Measurements from ENCODE around the gene SUGP1. TPM values are rescaled to one million over a fixed set of nuclear protein-coding genes. Genes with fewer than 3 reads are reported as not detected.

Gene SUGP1
- total RNA-seq, 2 experiments from 2014 or later = 34.6 to 61.4 TPM

GRCh38 chr19:19334989-19335344 is 14.7 kb upstream of the SUGP1 start:
- no peak overlapping the region for H3K4me2 ChIP-seq (ENCODE audit: low read length)
- no peak overlapping the region for H3K27ac ChIP-seq (ENCODE audit: low read depth, low read length, poor library complexity, severe bottlenecking)
- TF ChIP-seq EZH2phosphoT487 (IDR thresholded peaks at IDR 0.05; ENCODE audit: borderline replicate concordance, low read depth, low read length) (no peak), CTCF (conservative IDR thresholded peaks at IDR 0.05; ENCODE audit: low read length) (no peak)
- H4K20me1 ChIP-seq (ENCODE audit: insufficient read depth, low read length) = no peaks in the 10 kb centered on the region
- H3K4me1 ChIP-seq (ENCODE audit: insufficient read depth, low read length, poor library complexity, severe bottlenecking) = no peaks in the 10 kb centered on the region
- no peaks in the 10 kb centered on the region for H3K9me3 ChIP-seq (ENCODE audit: low read length)
- intact Hi-C loops (cut with micrococcal nuclease; ENCODE audit: unreplicated experiment) = no loop called here
- peaks cover 77% of the 10 kb centered on the region for H3K36me3 ChIP-seq (ENCODE audit: insufficient read depth, low read length)
- CTCF ChIA-PET (ENCODE audit: unreplicated experiment) = no interaction called here
- H3K9me2 ChIP-seq (ENCODE audit: insufficient read depth, low read length) = no peaks in the 10 kb centered on the region
- H3K79me2 ChIP-seq (ENCODE audit: insufficient read depth, low read depth, low read length) = no peaks in the 10 kb centered on the region
- no TSS peak for BruUV-seq (replicated peaks)
- DNase-seq (ENCODE audit: low spot score) = no peak
- H2AFZ ChIP-seq (ENCODE audit: low read length) = no peak overlapping the region
- POLR2A ChIA-PET = no interaction called here
- H3K4me3 ChIP-seq (ENCODE audit: low read depth, low read length, poor library complexity, severe bottlenecking) = no peak overlapping the region

GRCh38 chr19:19334063-19334988 is 14.0 kb upstream of the SUGP1 start:
- TF ChIP-seq EZH2phosphoT487 (IDR thresholded peaks at IDR 0.05; ENCODE audit: borderline replicate concordance, low read depth, low read length) (no peak), CTCF (conservative IDR thresholded peaks at IDR 0.05; ENCODE audit: low read length) (no peak)
- ChIA-PET CTCF (ENCODE audit: unreplicated experiment) (no interaction called here), POLR2A (no interaction called here)
- Histone ChIP-seq H3K4me2 (ENCODE audit: low read length) (no peak overlapping the region), H2AFZ (ENCODE audit: low read length) (no peak overlapping the region), H4K20me1 (ENCODE audit: insufficient read depth, low read length) (no peaks in the 10 kb centered on the region), H3K9me3 (ENCODE audit: low read length) (no peaks in the 10 kb centered on the region), H3K4me3 (ENCODE audit: low read depth, low read length, poor library complexity, severe bottlenecking) (no peak overlapping the region), H3K36me3 (ENCODE audit: insufficient read depth, low read length) (peaks cover 78% of the 10 kb centered on the region), H3K27ac (ENCODE audit: low read depth, low read length, poor library complexity, severe bottlenecking) (no peak overlapping the region), H3K9me2 (ENCODE audit: insufficient read depth, low read length) (no peaks in the 10 kb centered on the region), H3K79me2 (ENCODE audit: insufficient read depth, low read depth, low read length) (no peaks in the 10 kb centered on the region), H3K4me1 (ENCODE audit: insufficient read depth, low read length, poor library complexity, severe bottlenecking) (no peaks in the 10 kb centered on the region)
- intact Hi-C loops (cut with micrococcal nuclease; ENCODE audit: unreplicated experiment) = no loop called here
- no peak for DNase-seq (ENCODE audit: low spot score)
- no TSS peak for BruUV-seq (replicated peaks)

- no peak overlapping the region for H3K4me2 ChIP-seq (ENCODE audit: low read length)
- no peaks in the 10 kb centered on the region for H3K9me3 ChIP-seq (ENCODE audit: low read length)
- H3K27ac ChIP-seq (ENCODE audit: low read depth, low read length, poor library complexity, severe bottlenecking) = no peak overlapping the region
- H3K4me3 ChIP-seq (ENCODE audit: low read depth, low read length, poor library complexity, severe bottlenecking) = no peak overlapping the region
- intact Hi-C loops (cut with micrococcal nuclease; ENCODE audit: unreplicated experiment) = loop anchor here (10.0 kb wide), 2 partner anchors 124 to 264 kb away; partner anchors contain the start of genes NR2C2AP and SLC25A42
- CTCF ChIA-PET (ENCODE audit: unreplicated experiment) = no interaction called here
- peaks cover under 1% of the 10 kb centered on the region for H3K4me1 ChIP-seq (ENCODE audit: insufficient read depth, low read length, poor library complexity, severe bottlenecking)
- H4K20me1 ChIP-seq (ENCODE audit: insufficient read depth, low read length) = no peaks in the 10 kb centered on the region
- DNase-seq (ENCODE audit: low spot score) = no peak
- no peak overlapping the region for H2AFZ ChIP-seq (ENCODE audit: low read length)
- no TSS peak for BruUV-seq (replicated peaks)
- no peaks in the 10 kb centered on the region for H3K9me2 ChIP-seq (ENCODE audit: insufficient read depth, low read length)
- TF ChIP-seq CTCF (conservative IDR thresholded peaks at IDR 0.05; ENCODE audit: low read length) = no peak
- TF ChIP-seq EZH2phosphoT487 (IDR thresholded peaks at IDR 0.05; ENCODE audit: borderline replicate concordance, low read depth, low read length) = no peak
- POLR2A ChIA-PET = interaction anchor here (1.0 kb wide), 1 partner anchor 35 kb away, joined by 3 read pairs; no protein-coding TSS in a partner anchor
- H3K36me3 ChIP-seq (ENCODE audit: insufficient read depth, low read length) = peaks cover 80% of the 10 kb centered on the region
- peaks cover 26% of the 10 kb centered on the region; the same call in 1 of the 2 replicates for H3K79me2 ChIP-seq (ENCODE audit: insufficient read depth, low read depth, low read length)
These were observed 8.8 kb upstream of the SUGP1 start for GRCh38 chr19:19329126-19329525.

All from OCI-LY7 (cell line).